Ammon's horn (tissue), 1 donor: ENCODE data around the gene VEZT.
"Not testable (repeated sequence)": the region's sequence is repeated elsewhere in the genome, so short reads cannot be mapped to it uniquely, and the experiment has no call there.

Experiments used
- DNase-seq: peaks from one replicate; pipeline ENCODE4 v3.0.0-alpha.2; 2016; ENCODE audit warnings: low spot score

Gene VEZT

DNA sequence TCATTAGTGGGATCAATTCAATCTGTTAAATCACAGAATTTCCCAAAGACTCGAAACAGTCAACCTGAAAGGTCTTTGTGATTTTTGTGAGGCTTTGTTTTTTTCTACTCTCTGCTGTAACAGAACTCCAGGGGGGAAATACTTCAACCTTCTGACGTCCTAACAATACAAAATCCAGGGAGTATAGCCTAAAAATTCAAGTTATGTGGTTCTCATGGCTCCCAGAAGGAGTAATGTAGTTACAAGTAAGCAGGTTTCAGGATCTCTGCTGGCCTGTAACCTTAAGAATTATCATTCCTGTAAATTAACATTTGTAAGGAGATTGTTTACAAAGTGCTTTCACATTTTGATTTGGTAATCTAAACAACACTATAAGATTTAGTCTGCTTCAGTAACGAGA, 39.9 kb downstream of the VEZT start:
- DNase-seq, result no peak

DNA sequence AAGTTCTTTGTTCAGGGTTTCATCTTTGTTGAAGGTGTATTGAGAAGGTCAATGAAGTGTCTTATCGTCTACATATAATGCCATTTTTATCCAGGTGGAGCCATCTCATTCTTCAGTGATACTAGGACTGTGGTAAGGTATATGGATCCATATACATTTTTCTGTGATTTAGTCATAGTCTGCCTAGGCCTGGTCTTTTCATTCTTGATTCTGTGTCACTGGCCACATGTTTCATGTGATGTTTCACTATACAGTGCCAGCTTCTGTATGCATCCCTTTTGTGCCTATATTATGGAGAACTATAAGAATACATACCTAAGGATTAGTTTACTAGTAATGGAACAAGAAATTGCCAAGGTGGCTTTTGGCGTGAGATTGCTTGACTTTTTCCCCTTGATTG, 40.5 kb downstream of the VEZT start:
- DNase-seq, result no peak

DNA sequence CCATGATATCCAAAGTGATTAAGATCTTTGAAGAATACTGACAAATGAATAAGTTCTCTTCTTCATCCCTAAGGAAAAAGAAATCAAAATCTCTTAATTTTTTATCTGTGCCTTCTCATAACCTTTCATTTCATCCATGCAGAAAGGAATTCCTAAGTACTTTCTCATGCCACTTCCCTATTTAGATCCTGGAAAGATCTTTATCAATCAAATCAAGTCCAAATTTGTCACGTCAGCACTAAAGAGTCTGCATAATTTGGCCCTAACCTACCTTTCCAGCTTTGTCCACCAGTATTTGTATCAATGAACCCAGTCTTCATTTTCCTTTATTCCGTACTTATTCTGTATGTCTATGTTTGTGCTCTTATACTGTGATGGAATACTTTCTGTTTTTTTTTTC, 41.2 kb downstream of the VEZT start:
- no peak for DNase-seq

DNA sequence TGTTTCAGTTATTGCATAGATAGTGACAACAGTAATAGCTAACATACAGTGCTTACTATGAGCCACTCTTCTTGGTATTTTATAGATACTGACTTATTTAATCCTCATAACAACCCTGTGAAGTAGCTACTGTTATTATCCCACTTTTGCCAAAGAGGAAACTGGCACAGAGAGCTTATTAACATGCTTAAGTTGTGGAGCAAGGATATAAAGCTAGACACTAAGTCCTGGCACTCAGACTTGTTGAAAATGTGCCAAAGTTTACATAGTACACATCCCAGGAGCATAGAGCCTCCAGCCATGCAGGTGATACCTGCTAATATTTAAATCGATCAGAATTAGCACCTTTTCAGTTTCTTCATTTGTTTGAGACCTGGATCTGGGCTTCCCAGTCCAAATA, 41.8 kb downstream of the VEZT start:
- no peak for DNase-seq

DNA sequence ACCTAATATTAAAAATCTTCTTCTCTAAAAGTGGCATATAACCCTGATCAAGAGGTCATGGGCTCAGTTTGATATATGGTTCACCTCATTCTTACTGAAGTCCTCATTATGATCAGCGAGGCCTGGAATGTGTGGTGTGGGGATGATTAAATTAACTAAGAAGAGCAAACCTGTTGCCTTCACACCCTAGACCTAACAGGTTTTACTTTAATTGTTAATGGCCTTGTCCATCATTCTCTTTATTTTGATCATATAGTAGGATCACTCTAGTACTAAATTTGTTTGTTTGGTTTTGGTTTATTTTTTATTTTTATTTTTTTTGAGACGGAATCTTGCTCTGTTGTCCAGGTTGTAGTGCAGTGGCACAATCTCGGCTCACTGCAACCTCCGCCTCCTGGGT, 43.5 kb downstream of the VEZT start:
- DNase-seq, result no peak

DNA sequence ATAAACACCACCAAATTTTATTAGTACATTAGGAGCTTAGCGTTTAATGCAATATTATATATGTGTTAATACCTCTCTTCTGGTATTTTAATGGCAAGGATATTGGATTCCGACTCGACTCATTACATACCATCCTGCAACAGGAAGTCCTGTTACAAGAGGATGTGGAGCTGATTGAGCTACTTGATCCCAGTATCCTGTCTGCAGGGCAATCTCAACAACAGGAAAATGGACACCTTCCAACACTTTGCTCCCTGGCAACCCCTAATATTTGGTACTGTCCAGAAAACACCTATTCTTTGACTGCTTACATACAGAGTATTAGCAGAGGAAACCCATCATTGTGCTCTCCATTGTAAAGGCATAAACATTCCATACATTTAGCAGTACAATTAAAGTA, 45.2 kb downstream of the VEZT start:
- DNase-seq, result no peak

DNA sequence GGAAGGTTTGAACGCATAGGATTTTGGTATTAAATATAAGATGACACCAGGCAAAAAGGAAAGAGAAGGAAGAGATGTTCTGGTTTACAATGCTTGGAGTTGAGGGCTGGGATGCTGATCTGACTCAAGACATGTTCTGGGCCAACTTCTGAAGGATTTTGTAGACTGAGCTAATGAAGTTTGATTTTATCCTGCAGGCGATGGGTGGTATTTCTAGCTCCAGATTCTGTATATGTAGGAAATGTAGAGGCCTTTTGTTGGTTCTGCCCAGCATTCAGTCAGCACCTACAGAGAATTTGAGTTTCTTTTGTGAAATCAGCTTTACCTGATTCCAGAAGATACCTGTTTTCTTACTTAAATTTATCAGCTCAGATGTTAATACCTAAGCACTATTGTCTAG, 48.2 kb downstream of the VEZT start:
- DNase-seq, result no peak

DNA sequence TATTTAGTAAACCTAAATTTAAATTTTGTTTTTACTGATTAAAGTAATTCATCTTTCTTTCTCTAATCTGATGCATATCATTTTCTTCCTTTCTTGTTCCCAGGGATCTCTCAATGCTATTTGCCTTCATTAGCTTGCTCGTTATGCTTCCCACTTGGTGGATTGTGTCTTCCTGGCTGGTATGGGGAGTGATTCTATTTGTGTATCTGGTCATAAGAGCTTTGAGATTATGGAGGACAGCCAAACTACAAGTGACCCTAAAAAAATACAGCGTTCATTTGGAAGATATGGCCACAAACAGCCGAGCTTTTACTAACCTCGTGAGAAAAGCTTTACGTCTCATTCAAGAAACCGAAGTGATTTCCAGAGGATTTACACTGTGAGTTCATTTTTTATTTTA, 48.6 kb downstream of the VEZT start:
- no peak for DNase-seq

DNA sequence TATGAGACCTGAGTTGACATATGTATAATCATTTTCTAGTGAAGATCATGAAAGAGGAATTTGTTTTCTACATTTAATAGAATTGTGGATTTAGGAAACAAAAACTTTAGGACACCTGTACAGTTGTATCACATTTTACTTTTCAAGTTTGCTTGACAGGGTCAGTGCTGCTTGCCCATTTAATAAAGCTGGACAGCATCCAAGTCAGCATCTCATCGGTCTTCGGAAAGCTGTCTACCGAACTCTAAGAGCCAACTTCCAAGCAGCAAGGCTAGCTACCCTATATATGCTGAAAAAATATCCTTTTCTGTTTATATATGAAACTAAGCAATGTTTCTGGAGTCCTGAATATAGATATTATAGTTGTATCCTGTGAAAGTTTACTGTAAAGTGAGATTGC, 52.3 kb downstream of the VEZT start:
- no peak for DNase-seq

DNA sequence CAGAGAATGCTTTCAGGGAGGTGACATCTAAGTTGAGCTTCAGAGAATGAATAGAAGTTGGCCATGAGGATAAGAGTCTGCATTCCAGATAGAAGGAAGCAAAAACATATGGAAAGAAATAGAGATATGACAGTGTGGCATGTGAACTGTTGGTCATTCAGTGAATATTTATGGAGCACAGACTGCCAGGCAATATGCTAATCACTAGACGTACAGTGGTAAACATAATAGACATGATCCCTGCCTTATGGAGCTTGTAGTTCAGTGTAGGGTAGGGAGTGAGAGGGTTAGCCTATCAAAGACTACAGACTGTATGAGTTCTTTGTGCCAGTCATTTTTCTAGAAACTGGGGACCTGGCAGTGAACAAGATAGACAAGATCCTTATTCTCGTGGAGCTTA, 53.9 kb downstream of the VEZT start:
- no peak for DNase-seq

DNA sequence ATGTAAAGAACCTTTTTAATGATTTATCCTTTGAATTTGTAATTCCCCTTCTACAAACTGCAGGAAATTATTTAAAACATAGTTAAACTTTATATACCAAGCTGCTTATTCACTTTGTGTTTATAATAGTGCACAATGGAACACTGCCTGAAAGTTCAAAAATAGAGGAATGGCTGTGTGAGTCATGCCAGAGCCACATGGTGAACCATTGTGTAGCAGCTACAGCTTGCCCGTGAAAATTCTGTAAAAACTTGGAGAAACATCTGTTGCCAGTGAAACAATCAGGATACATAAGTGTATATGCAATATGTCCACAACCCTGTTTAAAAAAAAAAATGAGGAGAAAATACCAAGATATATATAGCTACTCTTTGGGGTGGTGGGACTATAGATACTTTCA, 59.5 kb downstream of the VEZT start:
- DNase-seq, result peak; percentile 67

DNA sequence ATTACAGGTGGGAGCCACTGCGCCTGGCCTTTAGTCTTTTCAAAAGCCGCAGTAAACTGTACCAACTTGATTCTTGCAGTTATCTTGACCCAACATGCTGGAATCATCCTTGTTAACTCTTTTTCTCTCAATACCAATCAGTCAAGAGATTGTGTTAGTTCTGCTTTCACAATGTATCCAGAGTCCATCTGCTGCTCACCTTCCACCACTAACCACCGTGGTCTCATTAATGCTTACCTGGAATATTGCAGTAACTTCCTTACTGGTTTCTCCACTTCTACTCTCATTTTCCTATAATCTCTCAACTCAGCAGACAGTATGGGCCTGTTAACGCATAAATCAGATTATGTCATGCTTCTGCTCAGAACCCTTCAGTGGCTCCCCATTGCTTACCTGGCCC, 62.2 kb downstream of the VEZT start:
- no peak for DNase-seq

DNA sequence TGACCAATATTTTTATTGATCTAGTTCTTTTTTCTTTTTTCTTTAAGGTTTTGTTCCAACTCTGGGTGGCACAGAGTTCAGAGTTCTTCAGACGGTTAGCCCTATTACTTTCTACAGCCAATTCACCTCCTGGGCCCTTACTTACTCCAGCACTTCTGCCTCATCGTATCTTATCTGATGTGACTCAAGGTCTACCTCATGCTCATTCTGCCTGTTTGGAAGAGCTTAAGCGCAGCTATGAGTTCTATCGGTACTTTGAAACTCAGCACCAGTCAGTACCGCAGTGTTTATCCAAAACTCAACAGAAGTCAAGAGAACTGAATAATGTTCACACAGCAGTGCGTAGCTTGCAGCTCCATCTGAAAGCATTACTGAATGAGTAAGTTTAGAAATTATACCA, 64.7 kb downstream of the VEZT start:
- no peak for DNase-seq

DNA sequence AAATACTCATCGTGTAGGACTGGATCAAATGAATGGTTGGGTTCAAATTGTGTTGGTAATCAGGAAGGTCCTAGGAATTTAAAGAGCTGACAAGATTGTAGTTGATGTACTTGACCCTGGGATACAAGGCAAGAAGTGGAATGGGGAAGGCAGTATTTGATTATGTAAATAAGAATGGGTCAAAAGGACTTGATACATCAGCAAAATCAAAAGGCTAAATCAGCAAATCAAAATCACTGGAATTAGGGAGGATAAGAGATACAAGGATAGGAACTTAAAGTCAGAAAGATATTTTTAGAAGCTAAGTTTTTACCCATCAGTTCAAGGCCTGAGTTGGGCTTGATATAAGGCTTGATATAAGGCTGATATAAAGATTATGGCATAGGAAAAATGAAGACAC, 65.8 kb downstream of the VEZT start:
- DNase-seq, result no peak

DNA sequence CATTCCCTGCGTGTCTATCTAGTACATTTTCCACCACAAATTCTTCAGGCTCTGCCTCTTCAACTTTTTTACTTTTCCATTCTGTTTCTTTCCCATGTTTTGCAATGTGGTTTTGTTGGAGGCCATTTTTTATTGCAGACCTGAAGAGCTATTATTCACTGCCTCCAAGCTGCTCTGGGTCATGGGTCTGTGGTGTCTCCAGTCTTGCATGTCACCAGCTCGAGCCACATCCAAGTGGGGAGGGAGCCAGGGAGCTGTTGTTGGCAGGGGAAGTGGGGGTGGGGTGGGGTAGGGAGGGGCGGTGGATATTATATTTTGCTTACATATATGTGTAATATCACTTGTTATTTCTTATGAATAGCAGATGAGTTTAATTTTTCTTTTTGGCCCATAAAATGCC, 69.1 kb downstream of the VEZT start:
- DNase-seq, result no peak

DNA sequence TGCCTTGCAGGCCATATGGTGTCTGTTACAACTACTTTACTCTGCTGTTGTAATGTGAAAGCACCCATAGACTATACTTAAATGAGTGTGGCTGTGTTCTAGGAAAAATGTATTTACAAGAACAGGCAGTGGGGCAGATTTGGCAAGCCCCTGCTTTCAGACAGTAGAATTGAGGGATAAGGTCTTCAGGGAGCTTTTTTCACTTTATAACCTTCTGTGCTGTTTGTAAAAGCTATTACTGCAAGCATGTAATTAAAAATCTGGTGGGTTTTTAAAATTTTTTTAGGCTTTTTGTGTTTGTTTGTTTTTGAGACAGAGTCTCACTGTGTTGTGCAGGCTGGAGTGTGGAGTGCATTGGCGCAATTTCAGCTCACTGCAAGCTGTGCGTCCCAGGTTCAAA, 73.9 kb downstream of the VEZT start:
- no peak for DNase-seq

DNA sequence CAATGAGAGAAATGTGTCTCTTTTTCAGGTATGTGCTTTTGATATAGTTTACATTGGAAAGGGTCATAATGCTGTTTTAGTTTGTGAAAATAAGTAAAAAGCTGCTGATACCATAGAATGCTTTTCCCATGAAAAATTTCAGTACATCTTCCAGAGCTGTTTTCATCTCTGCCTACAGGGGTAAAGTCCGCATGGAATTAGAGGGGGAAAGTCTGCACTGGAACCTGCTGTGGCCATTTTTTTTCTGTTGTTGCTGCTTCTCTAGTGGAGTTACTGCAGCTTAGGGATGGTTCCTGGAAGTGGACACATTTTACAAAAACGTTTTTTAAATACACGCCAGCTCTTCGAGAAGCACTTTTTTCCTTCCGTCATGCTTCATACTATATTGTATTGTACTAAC, 81.3 kb downstream of the VEZT start:
- DNase-seq, result no peak

DNA sequence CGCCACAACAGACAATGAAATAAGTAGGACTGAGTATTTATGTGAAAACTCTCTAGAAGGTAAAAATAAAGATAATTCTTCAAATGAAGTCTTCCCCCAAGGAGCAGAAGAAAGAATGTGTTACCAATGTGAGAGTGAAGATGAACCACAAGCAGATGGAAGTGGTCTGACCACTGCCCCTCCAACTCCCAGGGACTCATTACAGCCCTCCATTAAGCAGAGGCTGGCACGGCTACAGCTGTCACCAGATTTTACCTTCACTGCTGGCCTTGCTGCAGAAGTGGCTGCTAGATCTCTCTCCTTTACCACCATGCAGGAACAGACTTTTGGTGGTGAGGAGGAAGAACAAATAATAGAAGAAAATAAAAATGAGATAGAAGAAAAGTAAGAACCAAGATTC, 82.7 kb downstream of the VEZT start:
- no peak for DNase-seq

DNA sequence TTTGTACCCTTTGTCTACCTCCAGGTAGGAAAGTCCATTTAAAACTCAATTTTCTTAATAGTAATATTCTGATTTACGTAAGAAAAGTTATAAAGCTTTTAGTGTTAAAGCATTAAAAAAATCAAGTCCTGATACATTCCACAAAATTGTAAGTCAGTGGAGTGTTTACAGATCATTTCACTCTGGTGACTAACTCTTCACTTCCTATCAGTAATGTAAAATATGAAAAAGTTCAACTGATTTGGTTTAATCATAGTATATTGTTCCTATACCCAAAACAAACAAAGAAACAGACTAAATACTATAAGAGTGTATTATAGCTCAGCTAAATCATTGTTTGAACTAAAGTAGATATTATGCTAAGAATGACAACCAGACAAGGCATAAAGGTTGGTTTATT, 85.9 kb downstream of the VEZT start:
- DNase-seq, result no peak

DNA sequence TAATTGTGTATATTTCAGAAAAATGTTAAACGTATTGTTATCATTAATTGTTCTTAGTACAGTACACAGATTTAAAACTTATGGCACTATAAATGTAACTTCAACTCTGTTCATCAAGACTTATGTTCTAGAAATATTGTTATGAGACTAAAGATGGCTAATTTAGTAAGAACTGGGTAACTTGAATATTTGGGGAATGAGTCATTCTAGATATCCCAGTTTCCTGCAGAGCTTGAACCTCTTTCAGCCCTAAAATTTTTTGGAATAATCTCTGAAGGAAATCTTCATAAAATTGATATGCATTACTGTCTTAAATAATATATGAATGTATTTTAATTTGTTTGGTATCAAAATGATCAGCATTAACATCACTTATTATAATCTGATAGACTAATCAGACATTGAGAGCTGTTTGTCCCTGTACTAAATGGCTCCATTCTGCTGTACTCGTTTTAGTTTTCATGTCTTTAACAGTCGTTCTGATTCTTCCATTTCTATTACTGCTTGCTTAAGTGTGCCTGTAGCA, 87.1 kb downstream of the VEZT start:
- DNase-seq, result no peak

DNA sequence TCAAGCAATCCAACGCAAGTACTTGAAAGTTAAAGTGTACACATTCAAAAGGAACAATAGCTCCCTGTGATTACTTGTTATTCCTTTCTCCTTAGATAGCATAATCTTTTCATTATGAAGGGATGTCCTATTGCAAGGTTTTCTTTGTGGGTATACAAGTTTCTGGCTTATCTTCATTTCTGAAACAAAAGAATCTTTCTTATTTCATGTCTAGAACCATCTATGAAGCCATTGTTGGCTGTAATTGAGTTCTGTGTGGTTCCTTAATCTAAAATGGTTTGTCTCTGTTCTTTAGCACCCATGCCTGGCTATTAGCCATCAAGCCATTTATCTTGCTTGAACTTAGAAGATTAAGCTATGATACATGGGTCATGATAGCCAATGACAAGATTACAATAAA, 95.0 kb downstream of the VEZT start:
- no peak for DNase-seq

DNA sequence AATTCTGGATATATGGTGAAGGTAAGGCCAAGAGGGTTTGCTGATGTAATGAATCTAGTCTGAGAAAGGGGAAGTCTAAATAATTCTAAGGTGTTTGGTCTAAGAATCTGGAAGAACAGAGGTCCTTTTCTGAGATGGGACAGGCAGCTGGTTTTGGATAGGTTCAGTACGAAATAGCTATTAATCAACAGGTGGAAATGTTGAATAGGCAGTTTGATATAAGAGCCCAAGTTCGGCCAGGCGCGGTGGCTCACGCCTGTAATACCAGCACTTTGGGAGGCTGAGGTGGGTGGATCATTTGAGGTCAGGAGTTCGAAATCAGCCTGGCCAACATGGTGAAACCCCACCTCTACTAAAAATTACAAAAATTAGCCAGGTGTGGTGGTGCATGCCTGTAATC, 97.1 kb downstream of the VEZT start:
- not testable (repeated sequence) for DNase-seq

DNA sequence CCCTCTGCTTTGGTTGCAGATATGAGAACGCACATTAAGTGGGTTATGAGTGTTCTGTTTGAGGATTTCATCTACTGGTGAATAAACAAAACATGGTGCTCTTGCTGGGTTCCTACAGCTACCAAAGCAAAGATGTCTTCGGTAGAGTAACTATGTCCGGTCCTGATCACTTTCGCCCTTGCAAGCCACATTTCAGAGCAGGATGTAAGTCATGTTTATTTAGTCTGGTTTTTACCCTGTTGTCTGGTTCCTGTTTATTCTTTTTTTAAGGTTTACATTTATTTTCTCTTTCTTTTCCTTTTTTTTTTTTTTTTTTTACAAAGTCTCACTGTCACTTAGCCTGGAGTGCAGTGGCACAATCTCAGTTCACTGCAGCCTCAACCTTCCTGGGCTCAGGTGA, 99.2 kb downstream of the VEZT start:
- DNase-seq, result no peak

DNA sequence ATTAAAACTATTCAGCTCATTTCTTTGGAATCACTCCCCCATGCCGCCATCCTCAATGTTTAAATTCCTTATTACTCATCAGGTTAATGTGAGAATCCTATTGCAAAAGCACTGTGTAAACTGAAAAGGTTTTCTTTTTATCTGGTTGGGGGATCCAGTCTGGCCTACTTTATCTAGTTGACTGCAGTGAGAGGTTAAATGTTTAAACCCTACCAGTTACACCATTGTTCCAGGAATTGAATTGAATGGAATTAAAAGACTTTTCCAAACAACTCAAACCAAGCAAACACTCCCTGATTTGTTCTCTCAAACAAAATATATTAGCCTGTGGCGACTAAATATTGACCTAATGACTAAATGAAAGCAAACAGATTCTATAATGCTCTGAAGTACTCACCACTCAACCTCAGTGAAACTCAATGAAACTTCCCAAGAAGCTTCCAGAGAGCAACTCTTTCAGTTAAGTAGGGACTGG, 100.5 kb downstream of the VEZT start:
- no peak for DNase-seq

DNA sequence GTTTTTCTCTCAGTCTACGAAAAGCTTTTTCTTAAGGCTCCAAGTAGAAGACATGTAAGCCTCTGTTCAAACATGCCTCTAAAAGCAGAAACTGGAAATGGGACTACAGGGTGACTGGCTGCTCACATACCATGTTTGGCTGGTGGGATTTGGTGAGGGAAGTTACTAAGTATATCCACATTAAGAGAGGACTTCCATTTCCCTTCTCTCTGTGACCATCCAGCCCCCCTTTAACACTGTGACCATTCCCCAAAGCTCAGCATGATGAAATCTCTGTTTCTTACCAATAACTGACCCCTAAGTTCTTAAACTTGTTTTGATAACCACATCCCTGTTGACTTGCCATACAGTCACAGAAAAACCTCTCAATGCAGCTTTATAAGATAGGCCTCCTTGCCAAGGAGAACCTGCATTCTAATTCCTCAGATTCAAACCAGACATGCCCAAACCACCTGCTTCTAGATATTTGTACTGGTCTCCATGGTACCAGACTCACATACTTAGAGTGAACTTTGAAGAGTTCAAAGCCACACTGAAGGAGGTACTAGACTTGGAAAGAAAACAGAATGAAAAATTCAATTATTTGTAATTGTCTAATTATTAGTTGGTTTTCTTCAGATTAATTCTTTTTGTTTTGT, 102.2 kb downstream of the VEZT start:
- no peak for DNase-seq
